Activated naive CD8-positive, alpha-beta T cell (primary cell): ENCODE measurements around the gene CTDSP1.

Experiments
- H3K27ac Mint-ChIP-seq: one replicate; pipeline ENCODE4 v1.8.0; 2021; ENCODE audit warnings: mixed read lengths
- H3K27me3 Mint-ChIP-seq: one replicate; pipeline ENCODE4 v1.8.0; 2021; ENCODE audit warnings: mixed read lengths
- H3K36me3 Mint-ChIP-seq: one replicate; pipeline ENCODE4 v1.8.0; 2021; ENCODE audit warnings: mixed read lengths
- H3K4me1 Mint-ChIP-seq: one replicate; pipeline ENCODE4 v1.8.0; 2021; ENCODE audit warnings: low read depth, mixed read lengths
- H3K4me3 Mint-ChIP-seq: one replicate; pipeline ENCODE4 v1.8.0; 2021; ENCODE audit warnings: mild to moderate bottlenecking, mixed read lengths
- H3K9me3 Mint-ChIP-seq: one replicate; pipeline ENCODE4 v1.8.0; 2021; ENCODE audit warnings: low read depth, mixed read lengths

Gene CTDSP1

GRCh38 chr2:218370410-218371063, 29.1 kb upstream of the CTDSP1 start:
- Mint-ChIP-seq H3K27me3 (no peaks in the 10 kb centered on the region), H3K36me3 (no peaks in the 10 kb centered on the region), H3K4me3 (no peak overlapping the region), H3K4me1 (peaks cover 26% of the 10 kb centered on the region), H3K27ac (no peak overlapping the region), H3K9me3 (no peaks in the 10 kb centered on the region)

DNA sequence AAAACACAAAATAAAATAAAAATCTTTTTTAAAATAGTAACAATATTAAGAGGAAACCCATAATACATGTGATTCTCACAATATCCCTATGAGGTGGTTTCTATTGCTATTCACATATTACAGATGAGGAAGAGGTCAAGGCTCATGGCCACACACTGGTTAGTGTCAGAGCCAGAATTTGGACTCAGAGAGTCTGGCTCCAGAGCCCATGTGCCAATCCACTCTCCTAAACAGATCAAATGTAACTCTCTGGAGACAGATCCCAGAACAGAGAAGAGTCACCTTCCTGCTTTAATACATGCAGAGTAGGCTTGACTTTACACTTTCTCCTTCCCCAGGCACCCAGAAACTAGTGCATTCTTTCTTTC, 27.7 kb upstream of the CTDSP1 start:
- Mint-ChIP-seq H3K9me3 (no peaks in the 10 kb centered on the region), H3K27me3 (no peaks in the 10 kb centered on the region), H3K27ac (no peak overlapping the region), H3K4me3 (no peak overlapping the region), H3K4me1 (peaks cover 23% of the 10 kb centered on the region), H3K36me3 (no peaks in the 10 kb centered on the region)

- Mint-ChIP-seq H3K27me3 (no peaks in the 10 kb centered on the region), H3K36me3 (no peaks in the 10 kb centered on the region), H3K9me3 (no peaks in the 10 kb centered on the region), H3K4me1 (peaks cover 12% of the 10 kb centered on the region), H3K4me3 (no peak overlapping the region), H3K27ac (no peak overlapping the region)
These were observed 24.9 kb upstream of the CTDSP1 start for GRCh38 chr2:218374795-218375194.

- H3K27me3 Mint-ChIP-seq: no peaks in the 10 kb centered on the region
- H3K27ac Mint-ChIP-seq: no peak overlapping the region
- no peak overlapping the region for H3K4me3 Mint-ChIP-seq
- H3K9me3 Mint-ChIP-seq: no peaks in the 10 kb centered on the region
- no peaks in the 10 kb centered on the region for H3K36me3 Mint-ChIP-seq
- H3K4me1 Mint-ChIP-seq: peaks cover 8% of the 10 kb centered on the region
These were observed 24.5 kb upstream of the CTDSP1 start for GRCh38 chr2:218375212-218375611.

- no peaks in the 10 kb centered on the region for H3K36me3 Mint-ChIP-seq
- H3K27me3 Mint-ChIP-seq: no peaks in the 10 kb centered on the region
- no peak overlapping the region for H3K4me3 Mint-ChIP-seq
- H3K9me3 Mint-ChIP-seq: no peaks in the 10 kb centered on the region
- peaks cover 6% of the 10 kb centered on the region for H3K4me1 Mint-ChIP-seq
- H3K27ac Mint-ChIP-seq: no peak overlapping the region
These were observed 21.6 kb upstream of the CTDSP1 start for GRCh38 chr2:218378053-218378452.

GRCh38 chr2:218381916-218382366, 17.7 kb upstream of the CTDSP1 start, which contains the start of gene SLC11A1:
SLC11A1 (plus strand) TSS chr2:218382273; CDS start chr2:218382369, 96 bp downstream.
- Mint-ChIP-seq H3K4me3 (no peak within 1 kb of the TSS), H3K27me3 (no peaks in the 10 kb centered on the region), H3K36me3 (no peaks in the 10 kb centered on the region), H3K9me3 (no peaks in the 10 kb centered on the region), H3K27ac (no peak within 1 kb of the TSS), H3K4me1 (peaks cover 5% of the 10 kb centered on the region)

DNA sequence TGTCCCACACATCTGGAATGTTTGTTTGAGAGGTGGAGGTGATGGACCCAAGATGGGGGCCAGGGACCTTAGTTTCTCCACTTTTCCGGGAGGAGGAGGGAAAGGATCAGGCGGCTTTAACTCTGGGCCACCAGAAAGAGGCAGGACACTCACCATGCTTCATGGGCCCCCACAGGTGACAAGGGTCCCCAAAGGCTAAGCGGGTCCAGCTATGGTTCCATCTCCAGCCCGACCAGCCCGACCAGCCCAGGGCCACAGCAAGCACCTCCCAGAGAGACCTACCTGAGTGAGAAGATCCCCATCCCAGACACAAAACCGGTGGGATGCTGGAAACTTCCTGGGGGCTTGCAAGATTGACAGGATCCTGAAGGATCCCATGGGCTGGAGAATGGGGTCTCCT, 16.9 kb upstream of the CTDSP1 start:
- Mint-ChIP-seq H3K4me3 (no peak overlapping the region), H3K9me3 (no peaks in the 10 kb centered on the region), H3K27ac (no peak overlapping the region), H3K4me1 (peaks cover 7% of the 10 kb centered on the region), H3K27me3 (no peaks in the 10 kb centered on the region), H3K36me3 (no peaks in the 10 kb centered on the region)

GRCh38 chr2:218383892-218384519, 15.7 kb upstream of the CTDSP1 start:
- Mint-ChIP-seq H3K36me3 (no peaks in the 10 kb centered on the region), H3K27me3 (no peaks in the 10 kb centered on the region), H3K4me1 (peaks cover 5% of the 10 kb centered on the region), H3K4me3 (no peak overlapping the region), H3K27ac (no peak overlapping the region), H3K9me3 (no peaks in the 10 kb centered on the region)

DNA sequence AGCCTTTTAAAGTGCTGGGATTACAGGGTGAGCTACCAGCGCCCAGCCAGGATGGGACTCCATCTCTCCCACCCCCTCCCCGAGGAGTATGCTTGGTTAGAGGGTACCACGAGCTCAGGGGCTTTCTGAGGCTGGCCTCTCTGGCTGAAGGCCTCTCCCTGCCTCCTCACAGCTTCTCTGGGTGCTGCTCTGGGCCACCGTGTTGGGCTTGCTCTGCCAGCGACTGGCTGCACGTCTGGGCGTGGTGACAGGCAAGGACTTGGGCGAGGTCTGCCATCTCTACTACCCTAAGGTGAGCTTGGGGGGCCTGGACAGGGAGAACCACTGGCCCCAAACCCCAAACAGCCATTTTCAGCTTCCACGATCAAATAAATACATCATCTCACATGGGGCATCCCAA, 14.7 kb upstream of the CTDSP1 start:
- no peak overlapping the region for H3K27ac Mint-ChIP-seq
- H3K36me3 Mint-ChIP-seq: no peaks in the 10 kb centered on the region

GRCh38 chr2:218386505-218387368, 12.9 kb upstream of the CTDSP1 start:
- no peak overlapping the region for H3K27ac Mint-ChIP-seq
- no peak overlapping the region for H3K4me3 Mint-ChIP-seq
- no peaks in the 10 kb centered on the region for H3K36me3 Mint-ChIP-seq
- H3K27me3 Mint-ChIP-seq: no peaks in the 10 kb centered on the region
- H3K4me1 Mint-ChIP-seq: peaks cover 5% of the 10 kb centered on the region
- no peaks in the 10 kb centered on the region for H3K9me3 Mint-ChIP-seq

More for the DNA sequence above, 14.7 kb upstream of the CTDSP1 start:
- no peaks in the 10 kb centered on the region for H3K9me3 Mint-ChIP-seq
- H3K4me3 Mint-ChIP-seq: no peak overlapping the region
- H3K27me3 Mint-ChIP-seq: no peaks in the 10 kb centered on the region
- peaks cover 5% of the 10 kb centered on the region for H3K4me1 Mint-ChIP-seq

GRCh38 chr2:218387369-218388194, 12.1 kb upstream of the CTDSP1 start:
- Mint-ChIP-seq H3K4me3 (peak overlapping the region; percentile 47), H3K9me3 (no peaks in the 10 kb centered on the region), H3K27me3 (no peaks in the 10 kb centered on the region), H3K4me1 (peaks cover 5% of the 10 kb centered on the region), H3K27ac (no peak overlapping the region), H3K36me3 (no peaks in the 10 kb centered on the region)

DNA sequence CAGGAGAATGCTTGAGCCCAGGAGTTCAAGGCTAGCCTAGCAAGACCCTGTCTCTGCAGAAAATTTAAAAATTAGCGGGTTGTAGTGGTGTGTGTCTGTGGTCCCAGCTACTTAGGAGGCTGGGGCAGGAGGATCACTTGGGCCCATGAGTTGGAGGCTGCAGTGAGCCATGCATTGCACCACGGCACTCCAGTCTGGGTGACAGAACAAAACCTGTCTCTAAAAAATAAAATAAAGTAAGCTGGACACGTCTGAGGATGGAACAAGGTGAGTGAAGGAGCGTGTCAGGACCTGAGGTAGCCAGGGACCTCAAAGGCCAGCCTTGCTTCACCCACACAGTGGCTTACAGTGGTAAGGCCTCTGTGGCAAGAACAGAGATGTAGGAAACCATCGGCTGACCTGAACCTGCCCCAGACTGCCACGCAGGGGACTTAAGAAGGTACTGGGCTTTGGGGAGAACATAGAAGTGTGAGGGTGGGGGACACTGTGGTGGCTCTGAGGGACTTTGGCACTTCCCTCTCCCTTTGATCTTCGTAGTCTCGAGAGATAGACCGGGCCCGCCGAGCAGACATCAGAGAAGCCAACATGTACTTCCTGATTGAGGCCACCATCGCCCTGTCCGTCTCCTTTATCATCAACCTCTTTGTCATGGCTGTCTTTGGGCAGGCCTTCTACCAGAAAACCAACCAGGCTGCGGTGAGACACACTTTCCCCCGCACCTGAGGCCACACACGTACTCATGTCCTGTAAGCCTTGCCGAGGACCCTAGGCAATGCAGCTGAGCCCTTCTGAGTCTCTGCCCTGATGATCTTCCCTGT, 10.1 kb upstream of the CTDSP1 start:
- H3K27ac Mint-ChIP-seq: no peak overlapping the region
- H3K9me3 Mint-ChIP-seq: no peaks in the 10 kb centered on the region
- no peak overlapping the region for H3K4me3 Mint-ChIP-seq
- H3K4me1 Mint-ChIP-seq: peaks cover 12% of the 10 kb centered on the region
- no peaks in the 10 kb centered on the region for H3K27me3 Mint-ChIP-seq
- no peaks in the 10 kb centered on the region for H3K36me3 Mint-ChIP-seq

DNA sequence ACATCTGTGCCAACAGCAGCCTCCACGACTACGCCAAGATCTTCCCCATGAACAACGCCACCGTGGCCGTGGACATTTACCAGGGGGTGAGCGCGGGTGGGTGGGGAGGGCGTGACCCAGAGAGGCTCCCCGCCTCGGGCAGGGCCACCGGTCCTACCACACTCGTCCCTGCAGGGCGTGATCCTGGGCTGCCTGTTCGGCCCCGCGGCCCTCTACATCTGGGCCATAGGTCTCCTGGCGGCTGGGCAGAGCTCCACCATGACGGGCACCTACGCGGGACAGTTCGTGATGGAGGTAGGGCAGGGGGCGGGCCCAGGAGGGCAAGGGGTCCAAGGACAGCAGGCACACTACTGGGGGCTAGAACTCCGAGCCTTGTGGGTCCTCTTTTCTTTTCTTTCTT, 8.5 kb upstream of the CTDSP1 start:
- Mint-ChIP-seq H3K4me1 (peaks cover 22% of the 10 kb centered on the region), H3K27ac (no peak overlapping the region), H3K4me3 (no peak overlapping the region), H3K36me3 (no peaks in the 10 kb centered on the region), H3K9me3 (no peaks in the 10 kb centered on the region), H3K27me3 (no peaks in the 10 kb centered on the region)

DNA sequence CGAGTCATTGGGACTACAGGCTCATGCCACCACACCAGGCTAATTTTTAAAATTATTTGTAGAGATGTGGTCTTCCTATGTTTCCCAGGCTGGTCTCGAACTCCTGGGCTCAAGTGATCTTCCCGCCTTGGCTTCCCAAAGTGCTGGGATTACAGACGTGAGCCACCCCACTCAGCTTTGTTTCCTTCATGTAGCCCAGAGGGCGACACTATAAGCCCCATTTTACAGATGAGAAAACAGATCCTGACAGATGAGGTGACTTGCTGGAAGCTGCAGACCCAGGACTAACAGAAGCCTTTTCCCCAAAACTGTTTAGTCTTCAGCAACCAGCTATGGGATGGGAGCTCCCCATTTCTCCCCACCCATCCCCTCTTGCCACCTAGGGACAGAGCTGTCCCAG, 7.2 kb upstream of the CTDSP1 start:
- H3K27me3 Mint-ChIP-seq: no peaks in the 10 kb centered on the region
- H3K9me3 Mint-ChIP-seq: no peaks in the 10 kb centered on the region
- peaks cover 30% of the 10 kb centered on the region for H3K4me1 Mint-ChIP-seq
- H3K27ac Mint-ChIP-seq: no peak overlapping the region
- no peaks in the 10 kb centered on the region for H3K36me3 Mint-ChIP-seq
- no peak overlapping the region for H3K4me3 Mint-ChIP-seq
